C4-2B (cell line): ENCODE data around the gene TMUB1.

ENCODE experiments used
- ZFX ChIP-seq: fragments of 450-650 bp; IDR thresholded peaks from 2 replicates; pipeline ENCODE4 v1.6.1; 2017
- TF ChIP-seq, protein P1 (sequence below): fragments of 450-650 bp; conservative IDR thresholded peaks from 2 replicates; pipeline ENCODE4 v1.5.1; 2017; ENCODE audit warnings: mild to moderate bottlenecking

DNA sequence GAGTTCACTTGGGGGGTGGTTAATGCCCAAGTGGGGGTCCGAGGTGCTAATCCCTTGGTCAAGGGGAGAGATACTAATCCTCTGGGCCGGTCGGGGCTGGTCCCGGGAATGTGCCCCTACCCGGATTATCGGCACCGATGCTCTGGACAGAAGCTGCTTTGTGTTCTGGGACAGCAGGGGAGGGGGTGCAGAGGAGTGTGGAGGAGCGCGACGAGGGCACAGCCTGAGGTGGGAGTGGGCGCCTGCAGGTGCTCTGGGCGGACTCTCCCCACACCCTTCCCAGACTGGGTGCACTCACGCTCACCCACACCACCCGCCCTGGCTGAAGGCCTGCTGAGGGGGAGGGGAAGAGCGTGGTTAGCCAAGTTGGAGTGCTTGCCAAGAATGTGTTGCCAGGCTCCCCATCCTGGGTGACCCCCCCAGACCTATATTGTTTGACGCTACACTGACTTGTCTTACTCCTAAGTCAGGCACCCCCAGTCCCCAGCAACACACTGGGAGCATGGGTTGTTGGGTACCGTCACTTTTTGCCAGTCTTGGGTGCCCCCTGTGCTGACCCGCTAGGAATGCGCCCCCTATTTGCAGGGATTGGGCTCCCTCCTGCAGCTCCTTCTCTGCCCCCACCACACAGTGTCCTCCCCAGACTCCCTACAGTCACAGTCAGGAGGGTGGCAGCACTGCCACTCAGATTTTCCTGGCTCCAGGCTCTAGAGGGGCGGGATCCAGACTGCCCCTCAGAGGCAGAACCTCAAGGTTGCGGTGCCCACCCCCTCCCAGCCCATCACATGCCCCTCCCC is 22.7 kb downstream of the TMUB1 start:
- TF ChIP-seq, protein P1, sequence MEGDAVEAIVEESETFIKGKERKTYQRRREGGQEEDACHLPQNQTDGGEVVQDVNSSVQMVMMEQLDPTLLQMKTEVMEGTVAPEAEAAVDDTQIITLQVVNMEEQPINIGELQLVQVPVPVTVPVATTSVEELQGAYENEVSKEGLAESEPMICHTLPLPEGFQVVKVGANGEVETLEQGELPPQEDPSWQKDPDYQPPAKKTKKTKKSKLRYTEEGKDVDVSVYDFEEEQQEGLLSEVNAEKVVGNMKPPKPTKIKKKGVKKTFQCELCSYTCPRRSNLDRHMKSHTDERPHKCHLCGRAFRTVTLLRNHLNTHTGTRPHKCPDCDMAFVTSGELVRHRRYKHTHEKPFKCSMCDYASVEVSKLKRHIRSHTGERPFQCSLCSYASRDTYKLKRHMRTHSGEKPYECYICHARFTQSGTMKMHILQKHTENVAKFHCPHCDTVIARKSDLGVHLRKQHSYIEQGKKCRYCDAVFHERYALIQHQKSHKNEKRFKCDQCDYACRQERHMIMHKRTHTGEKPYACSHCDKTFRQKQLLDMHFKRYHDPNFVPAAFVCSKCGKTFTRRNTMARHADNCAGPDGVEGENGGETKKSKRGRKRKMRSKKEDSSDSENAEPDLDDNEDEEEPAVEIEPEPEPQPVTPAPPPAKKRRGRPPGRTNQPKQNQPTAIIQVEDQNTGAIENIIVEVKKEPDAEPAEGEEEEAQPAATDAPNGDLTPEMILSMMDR: no peak
- no peak for TF ChIP-seq ZFX
